ENCODE results near the gene TOMM20.

The TOMM20 gene

GRCh38 chr1:235078480-235079381 lies 49.9 kb downstream of the TOMM20 start:
- H3K4me3 ChIP-seq (ENCODE audit: low read length): no peak overlapping the region
- TF ChIP-seq CTCF (conservative IDR thresholded peaks at IDR 0.05; ENCODE audit: low read length): no peak

GRCh38 chr1:235077571-235078479 lies 50.8 kb downstream of the TOMM20 start:
- H3K4me3 ChIP-seq (ENCODE audit: low read length): no peak overlapping the region
- DNase-seq (ENCODE audit: low read depth): peak; percentile 52
- TF ChIP-seq CTCF (conservative IDR thresholded peaks at IDR 0.05; ENCODE audit: low read length): no peak

More at GRCh38 chr1:235078480-235079381, 49.9 kb downstream of the TOMM20 start:
- DNase-seq (ENCODE audit: low read depth): peak; percentile 69

GRCh38 chr1:235077163-235077540 lies 51.5 kb downstream of the TOMM20 start:
- no peak for TF ChIP-seq CTCF (conservative IDR thresholded peaks at IDR 0.05; ENCODE audit: low read length)
- no peak overlapping the region for H3K4me3 ChIP-seq (ENCODE audit: low read length)
- DNase-seq (ENCODE audit: low read depth): no peak

DNA sequence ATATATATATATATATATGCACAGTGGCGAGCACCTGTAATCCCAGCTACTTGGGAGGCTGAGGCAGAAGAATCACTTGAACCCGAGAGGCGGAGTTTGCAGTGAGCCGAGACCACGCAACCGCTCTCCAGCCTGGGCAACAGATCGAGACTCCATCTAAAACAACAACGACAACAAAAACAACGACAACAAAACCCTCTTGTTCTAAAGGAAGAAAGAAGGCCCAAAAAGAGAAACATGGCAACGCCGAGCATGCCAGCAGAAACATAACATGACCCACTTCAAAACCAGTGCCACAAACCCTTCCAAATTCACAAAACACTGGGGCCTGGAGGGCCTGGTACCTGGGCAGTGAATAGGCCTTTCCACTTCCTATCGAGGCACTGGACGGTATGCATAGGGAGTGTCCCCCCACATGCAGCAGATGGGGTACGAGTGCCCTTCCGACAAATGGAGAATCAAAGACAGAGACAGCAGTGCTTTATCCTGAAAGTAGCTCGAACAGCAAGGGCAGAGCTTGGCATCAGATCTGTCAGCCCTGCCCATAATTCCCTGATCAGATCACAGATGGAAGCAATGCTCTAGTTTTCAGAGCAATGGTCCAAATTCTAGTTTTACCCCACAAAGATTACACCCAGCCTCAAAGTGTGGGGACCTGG lies 52.0 kb downstream of the TOMM20 start:
- no peak overlapping the region for H3K4me3 ChIP-seq (ENCODE audit: low read length)
- TF ChIP-seq CTCF (conservative IDR thresholded peaks at IDR 0.05; ENCODE audit: low read length): no peak
- DNase-seq (ENCODE audit: low read depth): no peak

GRCh38 chr1:235075777-235076308 lies 52.8 kb downstream of the TOMM20 start:
- H3K4me3 ChIP-seq (ENCODE audit: low read length): peak overlapping the region; percentile 35
- TF ChIP-seq CTCF (conservative IDR thresholded peaks at IDR 0.05; ENCODE audit: low read length): peak; percentile 24
- no peak for DNase-seq (ENCODE audit: low read depth)

- H3K4me3 ChIP-seq (ENCODE audit: low read length): peak overlapping the region; percentile 35
- TF ChIP-seq CTCF (conservative IDR thresholded peaks at IDR 0.05; ENCODE audit: low read length): no peak
Measured at GRCh38 chr1:235075048-235075776, 53.4 kb downstream of the TOMM20 start.

More at GRCh38 chr1:235075048-235075776, 53.4 kb downstream of the TOMM20 start:
- DNase-seq (ENCODE audit: low read depth): peak; percentile 92

Measured in AG10803 (cell line).